GM23338 (cell line): Measurements from ENCODE around the gene PRKD1. TPM values are rescaled to one million over a fixed set of nuclear protein-coding genes. Genes with fewer than 3 reads are reported as not detected.

ENCODE experiments used
- EZH2 ChIP-seq: fragments of 200-600 bp; sonication (generic); IDR thresholded peaks from one replicate; pipeline ENCODE4 v1.8.0; 2017; ENCODE audit warnings: antibody characterized with exemption, mild to moderate bottlenecking, low read depth; ENCODE audit not compliant: unreplicated experiment
- JUNB ChIP-seq: IDR thresholded peaks from one replicate; pipeline ENCODE4 v1.6.1; 2016; ENCODE audit warnings: antibody characterized with exemption; ENCODE audit not compliant: unreplicated experiment
- NANOG ChIP-seq: IDR thresholded peaks from 2 replicates; pipeline ENCODE4 v1.6.1; 2016; ENCODE audit warnings: antibody characterized with exemption, borderline replicate concordance
- POLR2AphosphoS5 ChIP-seq: IDR thresholded peaks from 2 replicates; pipeline ENCODE4 v1.6.1; 2016; ENCODE audit warnings: antibody characterized with exemption, low read depth
- STAT1 ChIP-seq: IDR thresholded peaks from one replicate; pipeline ENCODE4 v1.6.1; 2016; ENCODE audit warnings: antibody characterized with exemption; ENCODE audit not compliant: unreplicated experiment
- ZNF114 ChIP-seq: fragments of 250-450 bp; sonication (Bioruptor Pico); IDR thresholded peaks from 2 replicates; pipeline ENCODE4 v1.5.0; 2020; ENCODE audit warnings: mild to moderate bottlenecking, moderate library complexity
- ZNF331 ChIP-seq: fragments of 250-450 bp; sonication (Bioruptor Pico); IDR thresholded peaks from 2 replicates; pipeline ENCODE4 v1.5.0; 2020; ENCODE audit warnings: low read depth, mild to moderate bottlenecking, moderate library complexity
- polyA plus RNA-seq: library from polyadenylated mRNA; unstranded; fragments of >200 nt; fragmentation: Nextera tagmentation; extraction: Ambion mirVana; gene quantifications from 2 replicates; pipeline ENCODE4 v1.2.1, GENCODE V29; 2016
- total RNA-seq: library from RNA; depleted of rRNA; stranded (reverse); fragments of >200 nt; shearing (Covaris generic); gene quantifications from 2 replicates; pipeline ENCODE4 v1.2.3, GENCODE V29; 2014
- TF ChIP-seq, protein P1 (sequence below): fragments of 250-450 bp; sonication (Bioruptor Pico); IDR thresholded peaks from 2 replicates; pipeline ENCODE4 v1.5.0; 2020; ENCODE audit warnings: mild to moderate bottlenecking, moderate library complexity
- TF ChIP-seq, protein P2 (sequence below): IDR thresholded peaks from one replicate; pipeline ENCODE4 v1.6.1; 2018; ENCODE audit warnings: antibody characterized with exemption; ENCODE audit not compliant: unreplicated experiment
- TF ChIP-seq, protein P3 (sequence below), 2 experiments: fragments of 200-600 bp in 1 of 2; sonication (generic) in 1 of 2; conservative IDR thresholded peaks; 2 replicates each; pipeline versions ENCODE4 v1.5.1 to v1.6.1; 2016 to 2017; ENCODE audit warnings: antibody characterized with exemption in 2 of 2, low read depth in 2 of 2, mild to moderate bottlenecking in 2 of 2, moderate library complexity in 1 of 2

Gene PRKD1
- total and polyA plus RNA-seq, 2 experiments from 2014 or later = 3.1 to 9.7 TPM

DNA sequence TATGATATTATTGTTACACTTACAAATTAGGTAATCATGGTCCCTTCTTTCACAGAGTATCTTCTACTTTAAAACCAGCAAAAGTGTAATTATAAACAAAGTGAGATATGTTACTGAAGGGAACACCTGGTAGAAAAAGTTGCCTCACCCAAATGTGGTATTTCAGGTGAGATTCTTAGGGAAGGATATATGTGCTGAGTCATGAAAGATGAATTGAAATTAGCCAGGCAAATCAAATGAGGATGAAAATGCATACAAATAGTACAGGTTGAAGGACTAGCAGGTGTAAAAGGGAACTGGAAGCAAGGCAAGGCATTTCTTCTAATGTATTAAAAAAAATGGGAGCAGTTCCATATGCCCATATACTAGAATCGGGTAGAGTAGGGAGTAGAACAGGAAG is 220.9 kb downstream of the PRKD1 start (continued):
- TF ChIP-seq, protein P1, sequence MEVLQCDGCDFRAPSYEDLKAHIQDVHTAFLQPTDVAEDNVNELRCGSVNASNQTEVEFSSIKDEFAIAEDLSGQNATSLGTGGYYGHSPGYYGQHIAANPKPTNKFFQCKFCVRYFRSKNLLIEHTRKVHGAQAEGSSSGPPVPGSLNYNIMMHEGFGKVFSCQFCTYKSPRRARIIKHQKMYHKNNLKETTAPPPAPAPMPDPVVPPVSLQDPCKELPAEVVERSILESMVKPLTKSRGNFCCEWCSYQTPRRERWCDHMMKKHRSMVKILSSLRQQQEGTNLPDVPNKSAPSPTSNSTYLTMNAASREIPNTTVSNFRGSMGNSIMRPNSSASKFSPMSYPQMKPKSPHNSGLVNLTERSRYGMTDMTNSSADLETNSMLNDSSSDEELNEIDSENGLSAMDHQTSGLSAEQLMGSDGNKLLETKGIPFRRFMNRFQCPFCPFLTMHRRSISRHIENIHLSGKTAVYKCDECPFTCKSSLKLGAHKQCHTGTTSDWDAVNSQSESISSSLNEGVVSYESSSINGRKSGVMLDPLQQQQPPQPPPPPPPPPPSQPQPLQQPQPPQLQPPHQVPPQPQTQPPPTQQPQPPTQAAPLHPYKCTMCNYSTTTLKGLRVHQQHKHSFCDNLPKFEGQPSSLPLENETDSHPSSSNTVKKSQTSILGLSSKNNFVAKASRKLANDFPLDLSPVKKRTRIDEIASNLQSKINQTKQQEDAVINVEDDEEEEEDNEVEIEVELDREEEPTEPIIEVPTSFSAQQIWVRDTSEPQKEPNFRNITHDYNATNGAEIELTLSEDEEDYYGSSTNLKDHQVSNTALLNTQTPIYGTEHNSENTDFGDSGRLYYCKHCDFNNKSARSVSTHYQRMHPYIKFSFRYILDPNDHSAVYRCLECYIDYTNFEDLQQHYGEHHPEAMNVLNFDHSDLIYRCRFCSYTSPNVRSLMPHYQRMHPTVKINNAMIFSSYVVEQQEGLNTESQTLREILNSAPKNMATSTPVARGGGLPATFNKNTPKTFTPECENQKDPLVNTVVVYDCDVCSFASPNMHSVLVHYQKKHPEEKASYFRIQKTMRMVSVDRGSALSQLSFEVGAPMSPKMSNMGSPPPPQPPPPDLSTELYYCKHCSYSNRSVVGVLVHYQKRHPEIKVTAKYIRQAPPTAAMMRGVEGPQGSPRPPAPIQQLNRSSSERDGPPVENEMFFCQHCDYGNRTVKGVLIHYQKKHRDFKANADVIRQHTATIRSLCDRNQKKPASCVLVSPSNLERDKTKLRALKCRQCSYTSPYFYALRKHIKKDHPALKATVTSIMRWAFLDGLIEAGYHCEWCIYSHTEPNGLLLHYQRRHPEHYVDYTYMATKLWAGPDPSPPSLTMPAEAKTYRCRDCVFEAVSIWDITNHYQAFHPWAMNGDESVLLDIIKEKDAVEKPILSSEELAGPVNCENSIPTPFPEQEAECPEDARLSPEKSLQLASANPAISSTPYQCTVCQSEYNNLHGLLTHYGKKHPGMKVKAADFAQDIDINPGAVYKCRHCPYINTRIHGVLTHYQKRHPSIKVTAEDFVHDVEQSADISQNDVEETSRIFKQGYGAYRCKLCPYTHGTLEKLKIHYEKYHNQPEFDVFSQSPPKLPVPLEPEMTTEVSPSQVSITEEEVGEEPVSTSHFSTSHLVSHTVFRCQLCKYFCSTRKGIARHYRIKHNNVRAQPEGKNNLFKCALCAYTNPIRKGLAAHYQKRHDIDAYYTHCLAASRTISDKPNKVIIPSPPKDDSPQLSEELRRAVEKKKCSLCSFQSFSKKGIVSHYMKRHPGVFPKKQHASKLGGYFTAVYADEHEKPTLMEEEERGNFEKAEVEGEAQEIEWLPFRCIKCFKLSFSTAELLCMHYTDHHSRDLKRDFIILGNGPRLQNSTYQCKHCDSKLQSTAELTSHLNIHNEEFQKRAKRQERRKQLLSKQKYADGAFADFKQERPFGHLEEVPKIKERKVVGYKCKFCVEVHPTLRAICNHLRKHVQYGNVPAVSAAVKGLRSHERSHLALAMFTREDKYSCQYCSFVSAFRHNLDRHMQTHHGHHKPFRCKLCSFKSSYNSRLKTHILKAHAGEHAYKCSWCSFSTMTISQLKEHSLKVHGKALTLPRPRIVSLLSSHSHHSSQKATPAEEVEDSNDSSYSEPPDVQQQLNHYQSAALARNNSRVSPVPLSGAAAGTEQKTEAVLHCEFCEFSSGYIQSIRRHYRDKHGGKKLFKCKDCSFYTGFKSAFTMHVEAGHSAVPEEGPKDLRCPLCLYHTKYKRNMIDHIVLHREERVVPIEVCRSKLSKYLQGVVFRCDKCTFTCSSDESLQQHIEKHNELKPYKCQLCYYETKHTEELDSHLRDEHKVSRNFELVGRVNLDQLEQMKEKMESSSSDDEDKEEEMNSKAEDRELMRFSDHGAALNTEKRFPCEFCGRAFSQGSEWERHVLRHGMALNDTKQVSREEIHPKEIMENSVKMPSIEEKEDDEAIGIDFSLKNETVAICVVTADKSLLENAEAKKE = no peak
- TF ChIP-seq NANOG (no peak), POLR2AphosphoS5 (no peak), ZNF114 (CRISPR knock-in tag) (no peak), ZNF331 (CRISPR knock-in tag) (no peak), EZH2 (no peak), JUNB (no peak), STAT1 (no peak)
- TF ChIP-seq, protein P2, sequence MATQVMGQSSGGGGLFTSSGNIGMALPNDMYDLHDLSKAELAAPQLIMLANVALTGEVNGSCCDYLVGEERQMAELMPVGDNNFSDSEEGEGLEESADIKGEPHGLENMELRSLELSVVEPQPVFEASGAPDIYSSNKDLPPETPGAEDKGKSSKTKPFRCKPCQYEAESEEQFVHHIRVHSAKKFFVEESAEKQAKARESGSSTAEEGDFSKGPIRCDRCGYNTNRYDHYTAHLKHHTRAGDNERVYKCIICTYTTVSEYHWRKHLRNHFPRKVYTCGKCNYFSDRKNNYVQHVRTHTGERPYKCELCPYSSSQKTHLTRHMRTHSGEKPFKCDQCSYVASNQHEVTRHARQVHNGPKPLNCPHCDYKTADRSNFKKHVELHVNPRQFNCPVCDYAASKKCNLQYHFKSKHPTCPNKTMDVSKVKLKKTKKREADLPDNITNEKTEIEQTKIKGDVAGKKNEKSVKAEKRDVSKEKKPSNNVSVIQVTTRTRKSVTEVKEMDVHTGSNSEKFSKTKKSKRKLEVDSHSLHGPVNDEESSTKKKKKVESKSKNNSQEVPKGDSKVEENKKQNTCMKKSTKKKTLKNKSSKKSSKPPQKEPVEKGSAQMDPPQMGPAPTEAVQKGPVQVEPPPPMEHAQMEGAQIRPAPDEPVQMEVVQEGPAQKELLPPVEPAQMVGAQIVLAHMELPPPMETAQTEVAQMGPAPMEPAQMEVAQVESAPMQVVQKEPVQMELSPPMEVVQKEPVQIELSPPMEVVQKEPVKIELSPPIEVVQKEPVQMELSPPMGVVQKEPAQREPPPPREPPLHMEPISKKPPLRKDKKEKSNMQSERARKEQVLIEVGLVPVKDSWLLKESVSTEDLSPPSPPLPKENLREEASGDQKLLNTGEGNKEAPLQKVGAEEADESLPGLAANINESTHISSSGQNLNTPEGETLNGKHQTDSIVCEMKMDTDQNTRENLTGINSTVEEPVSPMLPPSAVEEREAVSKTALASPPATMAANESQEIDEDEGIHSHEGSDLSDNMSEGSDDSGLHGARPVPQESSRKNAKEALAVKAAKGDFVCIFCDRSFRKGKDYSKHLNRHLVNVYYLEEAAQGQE = no peak
- TF ChIP-seq, protein P3, sequence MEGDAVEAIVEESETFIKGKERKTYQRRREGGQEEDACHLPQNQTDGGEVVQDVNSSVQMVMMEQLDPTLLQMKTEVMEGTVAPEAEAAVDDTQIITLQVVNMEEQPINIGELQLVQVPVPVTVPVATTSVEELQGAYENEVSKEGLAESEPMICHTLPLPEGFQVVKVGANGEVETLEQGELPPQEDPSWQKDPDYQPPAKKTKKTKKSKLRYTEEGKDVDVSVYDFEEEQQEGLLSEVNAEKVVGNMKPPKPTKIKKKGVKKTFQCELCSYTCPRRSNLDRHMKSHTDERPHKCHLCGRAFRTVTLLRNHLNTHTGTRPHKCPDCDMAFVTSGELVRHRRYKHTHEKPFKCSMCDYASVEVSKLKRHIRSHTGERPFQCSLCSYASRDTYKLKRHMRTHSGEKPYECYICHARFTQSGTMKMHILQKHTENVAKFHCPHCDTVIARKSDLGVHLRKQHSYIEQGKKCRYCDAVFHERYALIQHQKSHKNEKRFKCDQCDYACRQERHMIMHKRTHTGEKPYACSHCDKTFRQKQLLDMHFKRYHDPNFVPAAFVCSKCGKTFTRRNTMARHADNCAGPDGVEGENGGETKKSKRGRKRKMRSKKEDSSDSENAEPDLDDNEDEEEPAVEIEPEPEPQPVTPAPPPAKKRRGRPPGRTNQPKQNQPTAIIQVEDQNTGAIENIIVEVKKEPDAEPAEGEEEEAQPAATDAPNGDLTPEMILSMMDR (conservative IDR thresholded peaks at IDR 0.05; ENCODE audit: low read depth in 2 of 2) = no peak
